Nephron progenitor cell (in vitro differentiated cells): Measurements from ENCODE around the gene PHF23.
A peak's percentile ranks its signal among the peaks of the same experiment; 100 is the strongest.

Experiments
- DNase-seq: peaks from one replicate; pipeline ENCODE4 v3.0.0; 2021
- H3K27ac Mint-ChIP-seq: 2 replicates; pipeline ENCODE4 v1.8.0; 2021; ENCODE audit warnings: mild to moderate bottlenecking, moderate library complexity, mixed read lengths
- H3K27me3 Mint-ChIP-seq: 2 replicates; pipeline ENCODE4 v1.8.0; 2021; ENCODE audit warnings: mild to moderate bottlenecking, low read depth, mixed read lengths; ENCODE audit not compliant: poor library complexity
- H3K36me3 Mint-ChIP-seq: 2 replicates; pipeline ENCODE4 v1.8.0; 2021; ENCODE audit warnings: low read depth, mixed read lengths
- H3K4me1 Mint-ChIP-seq: 2 replicates; pipeline ENCODE4 v1.8.0; 2021; ENCODE audit warnings: mixed read lengths
- H3K4me3 Mint-ChIP-seq: 2 replicates; pipeline ENCODE4 v1.8.0; 2021; ENCODE audit warnings: mild to moderate bottlenecking, moderate library complexity, mixed read lengths
- H3K9me3 Mint-ChIP-seq: 2 replicates; pipeline ENCODE4 v1.8.0; 2021; ENCODE audit warnings: mild to moderate bottlenecking, moderate library complexity, mixed read lengths
- TF ChIP-seq, protein P1 (sequence below): fragments of 200-600 bp; sonication (generic); IDR thresholded peaks from 2 replicates; pipeline ENCODE4 v1.5.0; 2021; ENCODE audit warnings: antibody characterized with exemption

PHF23 gene

GRCh38 chr17:7232114-7232513, 7.1 kb downstream of the PHF23 start:
- Mint-ChIP-seq H3K4me1 (peaks cover 55% of the 10 kb centered on the region), H3K4me3 (peak overlapping the region; percentile 99), H3K36me3 (peaks cover 63% of the 10 kb centered on the region), H3K27me3 (no peaks in the 10 kb centered on the region), H3K9me3 (no peaks in the 10 kb centered on the region), H3K27ac (no peak overlapping the region)
- TF ChIP-seq, protein P1, sequence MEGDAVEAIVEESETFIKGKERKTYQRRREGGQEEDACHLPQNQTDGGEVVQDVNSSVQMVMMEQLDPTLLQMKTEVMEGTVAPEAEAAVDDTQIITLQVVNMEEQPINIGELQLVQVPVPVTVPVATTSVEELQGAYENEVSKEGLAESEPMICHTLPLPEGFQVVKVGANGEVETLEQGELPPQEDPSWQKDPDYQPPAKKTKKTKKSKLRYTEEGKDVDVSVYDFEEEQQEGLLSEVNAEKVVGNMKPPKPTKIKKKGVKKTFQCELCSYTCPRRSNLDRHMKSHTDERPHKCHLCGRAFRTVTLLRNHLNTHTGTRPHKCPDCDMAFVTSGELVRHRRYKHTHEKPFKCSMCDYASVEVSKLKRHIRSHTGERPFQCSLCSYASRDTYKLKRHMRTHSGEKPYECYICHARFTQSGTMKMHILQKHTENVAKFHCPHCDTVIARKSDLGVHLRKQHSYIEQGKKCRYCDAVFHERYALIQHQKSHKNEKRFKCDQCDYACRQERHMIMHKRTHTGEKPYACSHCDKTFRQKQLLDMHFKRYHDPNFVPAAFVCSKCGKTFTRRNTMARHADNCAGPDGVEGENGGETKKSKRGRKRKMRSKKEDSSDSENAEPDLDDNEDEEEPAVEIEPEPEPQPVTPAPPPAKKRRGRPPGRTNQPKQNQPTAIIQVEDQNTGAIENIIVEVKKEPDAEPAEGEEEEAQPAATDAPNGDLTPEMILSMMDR: no peak
- DNase-seq: no peak

DNA sequence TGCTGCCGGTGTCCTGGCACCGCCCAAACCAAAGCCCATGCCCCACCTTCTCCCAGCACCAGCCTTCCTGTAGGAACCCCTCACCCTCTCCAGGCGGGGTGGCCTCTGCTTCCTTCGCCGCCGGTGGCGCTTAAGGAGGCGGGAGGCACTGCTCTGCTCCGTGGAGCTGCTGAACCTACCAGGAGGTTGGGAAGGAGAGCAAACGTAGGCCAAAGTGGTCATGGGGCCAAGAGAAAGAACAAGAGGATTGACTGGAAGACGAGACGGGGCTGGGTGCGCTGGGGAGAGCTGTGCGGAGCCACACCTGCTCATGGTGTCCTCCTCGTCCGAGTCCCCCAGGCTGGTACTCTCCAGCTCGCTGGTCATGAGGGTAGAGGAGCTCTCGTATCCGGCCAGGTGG, 9.8 kb downstream of the PHF23 start:
- no peak for DNase-seq
- Mint-ChIP-seq H3K9me3 (no peaks in the 10 kb centered on the region), H3K4me1 (peaks cover 30% of the 10 kb centered on the region), H3K27me3 (no peaks in the 10 kb centered on the region), H3K36me3 (peaks cover 41% of the 10 kb centered on the region), H3K27ac (no peak overlapping the region), H3K4me3 (no peak overlapping the region)
- TF ChIP-seq, protein P1: no peak

DNA sequence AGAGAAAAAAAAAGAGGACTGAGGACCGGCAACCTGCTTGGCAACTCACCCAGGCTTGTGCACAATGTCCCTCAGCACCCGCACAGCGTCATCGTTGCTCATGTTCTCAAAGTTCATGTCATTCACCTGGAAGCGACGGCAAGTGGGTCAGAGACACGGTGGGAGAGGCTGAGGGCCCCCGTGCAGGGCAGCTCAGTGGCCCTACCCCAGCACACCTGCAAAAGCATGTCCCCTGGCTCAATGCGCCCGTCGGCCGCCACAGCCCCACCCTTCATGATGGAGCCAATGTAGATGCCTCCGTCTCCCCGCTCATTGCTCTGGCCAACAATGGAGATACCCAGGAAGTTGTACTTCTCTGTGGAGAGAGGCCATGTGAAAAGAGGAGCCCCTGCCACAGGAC, 10.3 kb downstream of the PHF23 start:
- Mint-ChIP-seq H3K36me3 (peaks cover 43% of the 10 kb centered on the region), H3K4me1 (peaks cover 27% of the 10 kb centered on the region), H3K27ac (no peak overlapping the region), H3K9me3 (no peaks in the 10 kb centered on the region), H3K27me3 (no peaks in the 10 kb centered on the region), H3K4me3 (no peak overlapping the region)
- DNase-seq: no peak
- TF ChIP-seq, protein P1: no peak

DNA sequence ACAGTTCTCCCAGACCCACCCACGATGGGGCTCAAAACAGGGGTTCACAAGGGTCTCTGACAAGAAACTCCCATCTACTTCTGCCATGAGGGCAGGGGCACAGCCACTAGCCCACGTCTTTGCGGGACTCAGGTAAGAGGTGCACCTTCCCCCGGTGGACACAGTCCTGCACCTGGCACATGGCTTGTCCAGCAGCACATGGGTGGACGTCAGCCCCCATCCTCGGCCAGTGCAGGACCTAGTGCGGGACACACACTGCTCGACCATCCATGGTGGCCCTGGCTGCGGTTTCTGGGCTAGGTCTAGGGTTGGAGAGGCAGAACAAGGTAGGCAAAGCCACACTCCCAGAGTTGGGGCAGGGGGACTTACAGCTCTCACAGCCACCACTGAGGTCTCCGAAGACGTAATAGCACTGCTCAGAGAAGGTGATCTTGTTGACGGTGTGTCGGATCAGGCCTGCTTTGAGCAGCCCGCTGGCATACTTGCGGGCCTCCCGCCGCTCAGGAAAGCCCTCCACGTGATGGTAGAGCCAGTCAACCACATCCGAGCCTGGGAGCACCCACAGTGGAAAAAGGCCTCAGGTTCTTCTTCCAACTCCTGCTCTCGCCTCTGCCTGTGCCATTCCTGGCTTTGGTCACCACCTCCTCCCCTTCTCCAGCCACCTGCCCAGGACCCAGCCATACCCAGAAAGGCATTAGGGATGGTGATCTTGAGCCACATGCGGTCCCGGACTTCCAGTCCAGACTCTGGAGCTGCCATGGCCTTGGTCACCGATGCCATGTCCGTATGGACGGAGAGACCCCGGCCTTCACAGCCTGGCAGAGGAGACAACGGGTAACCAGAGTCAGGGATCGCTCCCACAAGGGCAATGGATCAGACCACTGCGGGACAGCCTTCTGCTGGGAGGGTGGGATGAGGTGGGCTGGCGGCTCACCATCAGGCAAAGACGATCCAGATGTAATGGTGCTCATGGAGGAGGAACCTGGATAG, 12.2 kb downstream of the PHF23 start:
- Mint-ChIP-seq H3K27ac (no peak overlapping the region), H3K9me3 (no peaks in the 10 kb centered on the region), H3K4me3 (no peak overlapping the region), H3K27me3 (no peaks in the 10 kb centered on the region), H3K4me1 (peaks cover 11% of the 10 kb centered on the region), H3K36me3 (peaks cover 42% of the 10 kb centered on the region)
- DNase-seq: no peak
- TF ChIP-seq, protein P1: no peak

DNA sequence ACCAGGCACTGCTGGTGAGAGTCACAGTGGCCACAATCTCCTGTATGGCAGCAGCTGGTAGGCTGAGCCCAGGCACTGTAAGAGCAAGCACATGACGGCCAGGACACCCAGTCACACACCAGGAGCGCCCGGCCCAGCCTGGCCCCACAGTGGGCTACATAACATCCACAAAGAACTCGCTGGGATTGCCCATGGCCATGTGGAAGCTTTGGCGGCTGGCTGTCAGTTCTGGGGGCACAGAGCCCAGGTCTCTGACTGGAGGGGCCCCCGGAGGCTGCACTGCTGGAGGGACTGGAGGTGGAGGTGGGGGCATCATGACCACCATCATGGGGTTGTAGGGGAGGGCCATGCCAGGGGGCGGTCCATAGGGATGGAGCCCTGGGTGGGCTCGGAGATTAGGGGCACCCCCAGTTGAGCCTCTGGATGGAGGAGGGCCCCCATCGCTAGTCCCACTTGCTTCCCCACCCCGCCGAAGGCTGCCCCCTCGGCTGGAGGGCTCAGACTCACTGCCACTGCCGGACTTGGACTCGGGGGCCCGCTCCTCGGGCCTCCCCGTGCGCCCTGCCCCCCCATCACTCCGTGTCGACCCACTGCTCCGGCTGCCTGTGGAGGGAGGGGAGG, 13.4 kb downstream of the PHF23 start:
- Mint-ChIP-seq H3K4me3 (no peak overlapping the region), H3K27ac (no peak overlapping the region), H3K36me3 (peaks cover 37% of the 10 kb centered on the region), H3K9me3 (no peaks in the 10 kb centered on the region), H3K4me1 (peaks cover 18% of the 10 kb centered on the region), H3K27me3 (no peaks in the 10 kb centered on the region)
- TF ChIP-seq, protein P1: no peak
- DNase-seq: no peak
